Stimulated activated CD4-positive, alpha-beta T cell treated with anti-CD3 and anti-CD28 coated beads, Interleukin-15, amount 100 ng/mL, for 1 hour (primary cell): Measurements from ENCODE around the gene TRAF3.
"Not testable (repeated sequence)": the region's sequence is repeated elsewhere in the genome, so short reads cannot be mapped to it uniquely, and the experiment has no call there.

Experiments
- DNase-seq, 2 donors: peaks; one replicate each; pipeline ENCODE4 v3.0.0-alpha.2; 2020; ENCODE audit warnings: low read depth in 1 of 2, low spot score in 1 of 2

TRAF3 gene

DNA sequence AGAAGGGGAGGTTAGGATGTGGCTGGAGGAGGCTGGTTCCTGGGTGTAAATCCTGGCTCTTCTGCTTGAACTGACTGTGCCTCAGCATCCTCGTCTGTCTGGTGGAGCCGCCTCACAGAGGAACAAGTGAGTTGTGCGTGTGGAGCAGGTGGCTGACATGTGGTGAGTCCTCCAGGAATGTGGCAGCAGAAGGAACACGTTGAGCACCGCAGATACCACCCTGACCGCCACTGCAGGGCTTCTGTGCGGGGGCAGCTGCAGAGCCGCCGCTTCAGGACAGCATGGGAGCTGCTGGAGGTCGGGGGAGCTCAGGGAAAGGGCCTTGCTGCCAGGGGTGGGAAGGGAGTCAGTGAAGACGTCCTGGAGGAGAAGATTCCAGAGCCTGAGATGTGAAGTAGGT is 48.9 kb downstream of the TRAF3 start:
- DNase-seq, result no peak

DNA sequence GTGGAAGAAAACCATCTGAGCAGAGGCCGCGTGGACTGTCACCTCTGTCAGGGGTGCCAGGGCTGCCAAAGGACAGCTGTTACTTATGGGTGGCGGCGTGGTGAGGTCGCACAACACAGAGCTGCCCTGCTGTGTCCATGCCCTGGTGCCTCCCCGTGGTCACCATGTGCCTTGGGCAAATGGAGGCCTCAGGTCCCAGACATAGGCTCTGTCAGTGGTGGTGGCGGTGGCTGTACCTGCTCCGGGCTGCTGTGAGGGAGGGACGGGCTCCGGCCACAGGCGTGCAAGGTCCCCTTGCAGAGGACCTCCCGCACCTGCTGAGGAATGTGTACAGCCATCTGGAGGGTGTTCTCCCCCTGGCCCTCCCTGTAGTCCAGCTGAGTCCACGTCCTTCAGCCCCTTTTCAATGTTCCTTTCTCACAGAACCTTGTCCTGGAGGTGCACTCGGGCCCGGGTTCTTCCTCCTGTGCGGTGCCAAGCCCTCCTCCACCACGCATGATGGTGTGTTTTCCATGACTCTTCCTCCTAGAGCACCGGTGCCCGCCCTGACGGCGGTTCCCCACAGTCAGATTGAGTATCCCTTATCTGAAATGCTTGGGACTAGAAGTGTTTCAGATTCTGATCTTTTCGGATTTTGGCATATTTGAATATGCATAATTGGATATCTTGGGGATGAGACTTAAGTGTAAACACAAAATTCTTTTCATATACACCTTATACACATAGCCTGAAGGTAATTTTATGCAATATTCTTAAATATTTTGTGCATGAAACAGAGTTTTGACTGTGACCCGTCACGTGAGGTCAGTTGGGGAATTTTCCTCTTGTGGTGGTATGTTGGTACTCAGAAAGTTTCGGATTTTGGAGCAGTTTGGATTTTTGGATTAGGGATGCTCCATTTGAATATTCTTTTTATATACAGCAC is 49.8 kb downstream of the TRAF3 start:
- DNase-seq, result no peak

DNA sequence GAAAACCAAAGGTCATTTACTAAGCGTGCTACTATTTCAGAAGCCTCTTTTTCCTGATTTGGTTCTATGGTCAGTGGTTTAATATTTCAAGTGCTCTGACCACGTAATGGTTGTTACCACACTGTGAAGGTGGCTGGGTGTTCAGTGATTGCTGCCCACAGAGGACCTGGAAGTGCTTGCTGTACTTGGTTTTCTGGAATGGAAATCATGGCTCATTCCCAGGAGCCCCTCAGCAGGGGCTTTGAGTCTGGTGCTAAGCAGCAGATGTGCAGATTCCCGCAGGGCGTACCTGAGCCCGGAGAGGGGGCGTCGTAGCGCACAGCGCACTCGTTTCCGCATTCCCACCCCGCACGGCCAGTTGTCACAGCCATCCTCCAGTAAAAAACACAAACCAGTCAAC is 50.5 kb downstream of the TRAF3 start:
- DNase-seq, result no peak

DNA sequence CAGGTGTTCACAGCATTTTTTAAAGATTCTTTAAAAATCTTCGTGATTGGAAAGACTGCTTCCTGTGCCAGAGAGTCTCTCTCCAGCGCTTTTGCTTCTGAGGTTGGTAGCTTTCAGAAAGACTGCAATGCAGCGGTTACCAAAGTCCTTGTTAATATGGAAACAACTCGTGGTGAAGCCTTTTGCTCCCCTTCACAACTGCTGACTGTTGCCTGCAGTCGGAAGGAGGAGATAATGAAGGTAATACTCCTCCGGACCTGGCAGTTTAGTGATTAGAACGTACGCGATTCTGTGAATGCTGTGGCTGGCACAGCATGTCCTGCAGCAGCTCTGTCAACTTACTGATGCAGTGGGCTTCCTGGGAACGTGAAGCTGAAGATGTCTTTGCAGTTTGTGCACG is 50.9 kb downstream of the TRAF3 start:
- no peak for DNase-seq

DNA sequence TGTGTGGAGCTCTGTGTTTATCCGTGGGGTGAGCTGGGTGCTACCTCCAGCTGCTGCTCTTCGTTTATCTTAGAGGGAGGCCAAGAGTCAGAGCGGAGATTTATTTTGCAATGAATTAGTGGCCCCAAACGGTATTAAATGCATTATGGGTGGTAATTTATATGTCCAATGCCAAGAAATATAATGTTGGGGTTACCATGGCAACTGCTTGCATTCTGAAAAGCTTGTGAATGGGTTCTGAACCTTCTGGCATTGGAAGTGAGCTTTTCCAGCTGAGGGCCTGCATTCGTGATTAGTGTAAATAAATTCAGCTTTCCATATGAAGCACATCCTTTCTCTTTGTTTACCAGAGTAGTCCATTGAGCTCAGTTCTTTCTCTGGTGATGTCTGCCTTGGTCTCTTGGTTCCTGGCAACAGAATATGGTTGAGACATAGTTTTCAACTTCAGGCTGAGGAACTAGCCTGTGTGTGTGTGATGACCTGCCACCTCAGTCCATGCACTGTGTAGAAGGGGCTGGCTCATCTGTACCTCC is 51.8 kb downstream of the TRAF3 start:
- no peak for DNase-seq

DNA sequence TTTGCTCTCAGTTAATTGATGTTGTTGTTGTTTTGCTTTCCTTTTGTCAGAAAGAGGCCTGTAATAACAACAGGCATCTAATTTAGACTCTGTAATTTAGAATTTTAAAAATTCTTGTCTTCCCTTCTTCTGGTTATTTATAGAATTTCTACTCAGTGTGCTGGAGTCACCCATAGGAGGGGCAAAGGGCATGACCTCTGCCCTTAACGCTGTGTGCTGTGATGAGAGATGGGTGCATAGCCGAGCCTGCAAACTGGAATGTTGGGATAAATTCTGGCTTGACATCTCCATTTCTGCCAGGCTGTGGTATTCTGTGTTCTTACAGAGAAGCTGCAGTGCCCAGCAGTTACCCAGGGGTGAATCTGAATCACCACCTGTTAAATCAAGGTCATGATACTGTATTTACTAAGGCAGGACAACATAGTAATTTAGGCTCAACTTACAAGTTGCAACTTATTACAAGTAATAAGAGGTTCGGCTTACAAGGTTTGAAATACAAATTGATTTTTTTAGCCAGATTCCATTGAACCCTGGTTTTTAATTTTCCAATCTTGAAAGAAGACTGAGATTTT is 53.3 kb downstream of the TRAF3 start:
- DNase-seq, result no peak

DNA sequence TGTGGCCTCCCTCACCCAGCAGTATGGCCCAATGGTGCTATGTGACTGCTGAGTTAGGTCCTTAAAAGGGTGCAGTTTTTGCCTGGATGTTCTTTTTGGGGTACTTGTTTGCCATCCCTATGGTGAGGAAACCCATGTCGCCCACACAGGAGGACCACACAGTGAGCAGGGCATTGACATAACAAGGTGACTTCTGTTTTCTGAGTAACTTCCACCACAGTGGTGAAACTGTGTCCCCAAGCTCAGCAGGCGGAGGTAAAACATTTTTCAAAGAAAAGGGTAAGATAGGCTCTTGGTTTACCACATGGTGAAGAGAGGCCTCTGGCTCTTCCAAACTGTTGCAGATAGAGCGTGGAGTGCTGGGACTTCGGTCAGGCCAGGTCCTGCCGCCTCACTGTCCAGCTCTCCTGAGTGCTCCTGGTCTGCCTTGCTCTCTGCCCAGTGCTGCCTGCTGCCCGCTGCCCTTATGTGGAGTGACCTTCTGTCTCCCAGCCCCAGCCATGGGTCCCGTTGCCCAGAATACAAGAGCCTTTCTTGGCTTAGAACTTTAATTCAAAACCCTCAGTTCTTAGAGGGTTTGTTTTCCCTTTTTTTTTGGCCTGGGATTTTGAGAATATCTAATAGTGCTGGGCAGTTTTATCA is 54.0 kb downstream of the TRAF3 start:
- no peak for DNase-seq

DNA sequence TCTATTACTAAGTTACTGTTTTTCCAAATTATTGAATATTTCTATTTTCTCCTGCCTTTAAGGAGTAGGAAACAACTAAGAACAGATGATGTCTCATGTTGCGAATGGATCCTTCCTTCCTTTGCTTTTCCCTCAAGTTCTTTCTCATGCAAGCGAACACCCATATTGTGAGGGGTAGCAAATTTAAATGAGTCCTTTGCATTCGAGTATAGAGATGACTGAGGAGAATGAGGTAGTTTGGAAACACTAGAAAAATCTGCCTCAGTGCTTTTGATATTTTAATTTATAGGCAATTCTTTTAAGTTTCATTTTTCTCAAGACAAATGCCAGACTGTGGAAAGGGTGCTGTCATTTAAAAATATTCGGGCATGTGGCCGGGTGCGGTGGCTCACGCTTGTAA is 56.1 kb downstream of the TRAF3 start:
- DNase-seq, result no peak

DNA sequence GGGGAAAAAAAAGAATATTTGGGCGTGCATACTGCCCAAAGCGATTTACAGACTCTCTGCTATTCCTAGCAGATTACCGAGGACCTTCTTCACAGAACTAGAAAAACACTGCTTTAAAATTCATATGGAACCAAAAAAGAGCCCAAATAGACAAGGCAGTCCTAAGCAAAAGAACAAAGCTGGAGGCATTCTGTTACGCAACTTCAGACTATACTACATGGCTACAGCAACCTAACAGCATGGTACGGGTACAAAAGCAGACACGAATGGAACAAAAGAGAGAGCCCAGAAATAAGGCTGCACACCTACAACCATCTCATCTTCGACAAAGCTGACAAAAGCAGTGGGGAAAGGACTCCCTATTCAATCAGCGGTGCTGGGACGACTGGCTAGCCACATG is 56.7 kb downstream of the TRAF3 start:
- no peak for DNase-seq

DNA sequence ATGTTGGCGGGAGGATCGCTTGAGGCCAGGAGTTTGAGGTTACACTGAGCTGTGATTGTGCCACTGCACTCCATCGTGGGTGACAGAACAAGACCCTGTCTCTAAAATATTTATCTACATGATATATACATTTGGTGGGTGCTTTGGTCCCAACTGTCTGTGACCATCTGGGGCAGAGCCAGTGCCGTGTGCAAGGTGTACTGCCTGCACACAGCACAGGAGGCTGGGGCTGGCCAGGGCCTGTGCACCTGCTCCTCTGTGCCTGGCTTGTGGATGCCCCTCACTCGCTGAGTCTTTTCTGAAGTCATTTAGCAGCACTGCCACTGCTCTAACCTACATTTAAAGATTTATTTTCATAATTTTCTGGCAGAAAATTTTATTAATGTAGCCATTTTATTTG is 58.7 kb downstream of the TRAF3 start:
- no peak for DNase-seq

DNA sequence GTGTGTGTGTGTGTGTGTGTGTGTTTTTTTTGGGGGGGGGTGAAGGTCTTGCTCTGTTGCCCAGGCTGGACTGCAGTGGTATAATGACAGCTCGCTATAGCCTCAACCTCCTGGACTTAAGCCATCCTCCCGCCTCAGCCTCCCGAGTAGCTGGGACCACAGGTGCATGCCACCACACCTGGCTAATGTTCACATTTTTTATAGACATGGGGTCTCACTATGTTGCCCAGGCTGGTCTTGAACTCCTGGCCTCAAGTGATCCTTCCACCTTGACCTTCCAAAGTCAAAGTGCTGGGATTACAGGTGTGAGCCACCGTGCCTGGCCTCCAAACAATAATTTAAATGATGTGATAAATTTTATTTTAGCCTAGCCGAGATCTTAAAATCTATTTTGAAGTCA is 59.9 kb downstream of the TRAF3 start:
- not testable (repeated sequence) for DNase-seq

DNA sequence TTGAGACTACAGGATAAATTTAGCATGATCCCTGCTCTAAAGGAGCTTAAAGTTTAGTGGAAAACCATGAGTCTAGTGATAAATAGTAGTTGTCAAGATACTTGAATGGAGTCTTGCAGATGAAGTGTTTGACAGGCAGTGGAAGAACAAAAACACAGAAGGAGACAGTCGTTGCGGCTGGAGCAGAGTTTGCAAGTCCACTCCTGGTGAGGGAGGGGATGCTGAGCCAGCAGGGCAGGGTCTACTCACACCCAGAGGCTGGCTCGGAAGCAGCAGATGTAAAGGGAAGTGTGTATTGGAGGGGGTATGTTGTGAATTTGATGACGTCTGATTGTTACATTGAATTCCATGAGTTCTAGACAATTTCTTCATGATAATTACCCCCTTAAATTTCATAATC is 61.3 kb downstream of the TRAF3 start:
- no peak for DNase-seq

DNA sequence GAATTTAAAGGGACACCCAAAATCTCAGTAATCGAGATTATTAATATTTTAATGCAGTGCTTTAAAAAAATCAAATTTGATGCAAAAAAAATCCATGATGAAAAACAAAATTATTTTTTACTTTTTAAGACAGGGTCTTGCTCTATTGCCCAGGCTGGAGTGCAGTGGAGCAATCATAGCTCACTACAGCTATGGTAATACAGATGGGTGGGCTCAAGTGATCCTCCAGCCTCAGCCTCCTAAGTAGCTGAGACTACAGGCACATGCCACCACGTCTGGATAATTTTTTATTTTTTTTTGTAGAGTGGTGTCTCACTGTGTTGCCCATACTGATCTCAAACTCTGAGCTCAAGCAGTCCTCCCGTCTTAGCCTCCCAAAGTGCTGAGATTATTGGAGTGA is 62.9 kb downstream of the TRAF3 start:
- DNase-seq, result no peak

DNA sequence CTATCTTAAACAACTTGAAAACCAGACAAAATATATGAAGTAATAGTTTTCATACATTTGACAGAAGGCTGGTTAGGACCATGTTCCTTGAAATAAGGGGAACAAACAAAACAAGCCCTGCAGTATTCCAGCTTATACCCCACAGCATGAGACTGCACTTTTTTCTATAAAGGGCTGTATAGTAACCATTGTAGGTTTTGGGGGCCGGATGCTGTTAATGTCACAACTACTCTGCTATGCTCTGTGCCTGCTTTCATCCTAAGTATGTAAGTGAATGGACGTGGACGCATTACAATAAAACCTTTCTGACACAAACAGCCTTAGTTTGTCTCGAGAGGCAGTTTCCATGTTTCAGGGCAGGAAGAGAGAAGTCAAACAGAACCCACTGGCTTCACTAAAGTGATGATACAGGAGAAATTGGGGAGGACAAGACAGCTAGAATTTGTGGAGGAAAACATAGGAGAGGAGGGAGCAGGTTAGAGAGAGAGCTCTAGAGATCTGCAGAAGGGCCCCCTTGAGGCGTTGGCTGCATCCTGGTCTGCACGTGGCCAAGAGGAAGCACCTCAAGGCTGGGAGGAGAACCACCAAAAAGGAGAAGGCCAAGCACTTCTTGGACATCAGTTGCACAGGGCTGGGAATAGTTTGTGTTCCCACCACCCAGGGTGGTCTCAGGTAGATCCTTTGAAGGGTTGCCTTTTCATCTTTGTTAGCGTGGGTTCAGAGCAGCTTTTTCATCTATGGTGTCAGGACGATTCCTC is 63.7 kb downstream of the TRAF3 start:
- DNase-seq, result no peak

DNA sequence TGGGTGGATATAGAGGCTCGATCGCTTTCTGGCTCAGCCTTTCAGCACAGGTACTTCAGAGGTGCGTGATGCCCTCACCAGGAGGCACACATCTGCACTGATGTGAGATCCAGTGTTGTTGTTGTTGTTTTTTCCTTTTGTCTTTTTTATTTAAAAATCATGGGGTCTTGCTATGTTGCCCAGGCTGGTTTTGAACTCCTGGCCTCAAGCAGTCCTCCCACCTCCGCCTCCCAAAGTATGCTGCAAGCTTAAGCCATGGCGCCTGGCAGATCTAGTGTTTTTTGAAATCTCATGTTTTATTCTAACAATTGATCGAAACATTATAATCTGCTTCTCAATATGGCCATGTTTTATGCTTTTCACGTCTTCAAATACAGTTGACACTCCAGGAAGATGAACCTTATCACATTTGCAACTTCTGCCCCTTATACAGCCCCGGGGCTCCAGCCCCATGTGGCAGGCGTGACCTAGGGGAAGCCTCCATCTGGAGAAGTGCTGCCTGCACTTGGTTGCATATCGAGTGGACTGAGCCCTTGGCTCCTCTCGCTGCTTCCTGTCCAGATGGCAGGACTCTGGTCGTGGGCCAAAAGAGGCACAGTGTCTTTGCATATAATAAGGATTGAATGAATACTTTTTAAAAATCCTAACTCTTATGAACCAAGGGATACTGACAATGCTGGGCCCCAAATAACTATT is 71.7 kb downstream of the TRAF3 start:
- no peak for DNase-seq

DNA sequence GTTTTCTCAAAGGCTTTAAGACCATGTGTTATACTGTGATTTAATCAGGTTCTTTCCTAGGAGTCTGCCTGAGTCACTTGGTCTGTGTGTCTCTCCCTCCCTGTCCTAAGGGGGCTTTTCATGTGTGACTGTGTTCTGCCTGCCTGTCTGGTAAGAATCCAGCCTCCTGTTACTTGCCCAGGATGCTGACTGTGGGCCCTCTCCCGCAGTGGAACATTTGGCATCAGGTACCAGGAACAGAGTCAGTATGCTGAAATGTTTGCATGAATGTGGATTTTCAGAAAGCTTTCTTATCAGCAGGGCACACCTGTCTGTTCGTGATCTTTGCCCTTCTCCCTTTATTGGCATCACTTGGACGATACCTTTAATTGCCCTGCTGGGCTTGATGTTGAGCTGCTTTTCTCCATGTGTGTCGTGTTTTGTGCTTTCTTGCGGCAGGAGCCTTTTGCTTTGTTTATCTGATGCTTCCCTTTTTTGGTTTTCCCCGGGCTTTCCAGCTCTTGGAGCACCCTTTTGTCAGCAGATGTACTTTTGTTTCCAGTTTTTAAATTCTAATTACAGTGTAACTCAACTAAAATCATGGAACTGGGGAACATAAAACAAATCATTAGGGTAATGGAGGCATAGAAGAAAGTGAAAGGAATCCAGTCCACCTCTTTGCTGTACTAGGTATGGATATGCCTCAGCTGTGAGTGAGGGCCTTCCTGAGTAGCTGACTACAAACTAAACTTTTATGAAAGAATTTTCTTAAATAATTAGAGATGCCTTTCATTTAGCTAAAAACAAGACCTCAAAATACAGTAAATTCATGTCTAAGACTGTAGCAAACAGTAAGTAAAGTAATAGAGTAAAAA is 72.5 kb downstream of the TRAF3 start:
- DNase-seq, result no peak

DNA sequence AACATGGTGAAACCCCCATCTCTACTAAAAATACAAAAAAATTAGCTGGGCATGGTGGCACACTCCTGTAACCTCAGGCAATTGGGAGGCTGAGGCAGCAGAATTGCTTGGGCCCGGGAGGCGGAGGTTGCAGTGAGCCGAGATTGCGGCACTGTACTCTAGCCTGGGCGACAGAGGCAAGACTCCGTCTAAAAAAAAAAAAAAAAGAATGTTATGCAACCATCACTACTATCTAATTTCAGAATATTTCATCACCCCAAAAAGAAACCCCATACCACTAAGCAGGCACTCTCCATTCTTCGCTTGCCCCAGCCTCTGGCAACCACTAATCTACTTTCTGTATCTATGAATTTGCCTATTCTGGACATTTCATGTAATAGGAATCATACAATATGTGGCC is 76.4 kb downstream of the TRAF3 start:
- DNase-seq, result no peak

DNA sequence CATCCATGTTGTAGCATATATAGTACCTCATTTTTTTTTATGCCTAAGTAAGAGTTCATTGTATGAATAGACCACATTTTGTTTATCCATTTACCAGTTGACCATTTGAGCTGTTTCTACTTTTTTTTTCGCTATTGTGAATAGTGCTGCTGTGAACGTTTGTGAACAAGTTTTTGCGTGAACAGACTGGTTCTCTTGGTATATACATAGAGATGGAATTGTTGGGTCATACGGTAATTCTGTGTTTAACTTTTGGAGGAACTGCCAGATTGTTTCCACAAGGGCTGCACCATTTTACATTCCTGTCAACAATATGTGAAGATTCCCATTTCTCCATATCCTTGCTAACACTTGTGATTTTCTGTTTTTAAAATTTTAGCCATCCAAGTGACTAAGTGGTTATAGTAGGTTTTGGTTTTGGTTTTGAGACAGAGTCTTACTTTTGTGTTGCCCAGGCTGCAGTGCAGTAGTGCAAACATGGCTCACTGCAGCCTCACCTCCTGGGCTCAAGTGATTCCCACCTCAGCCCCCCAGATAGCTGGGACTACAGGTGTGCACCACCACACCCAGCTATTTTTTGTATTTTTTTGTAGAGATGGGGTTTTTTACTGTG is 76.9 kb downstream of the TRAF3 start:
- no peak for DNase-seq

DNA sequence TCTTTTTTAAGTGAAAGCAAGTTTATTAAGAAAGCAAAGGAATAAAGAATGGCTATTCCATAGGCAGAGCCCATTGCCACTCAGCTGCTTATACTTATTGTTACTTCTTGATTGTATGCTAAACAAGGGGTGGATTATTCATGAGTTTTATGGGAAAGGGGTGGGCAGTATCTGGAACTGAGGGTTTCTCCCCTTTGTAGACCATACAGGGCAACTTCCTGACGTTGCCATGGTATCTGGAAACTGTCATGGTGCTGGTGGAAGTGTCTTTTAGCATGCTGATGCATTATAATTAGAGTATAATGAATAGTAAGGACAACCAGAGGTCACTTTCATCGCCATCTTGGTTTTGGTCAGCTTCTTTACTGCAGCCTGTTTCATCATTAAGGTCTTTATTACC is 78.9 kb downstream of the TRAF3 start:
- DNase-seq, result no peak
